GM19468 (cell line): ENCODE measurements around the gene DHX15.

Source experiments
- ATAC-seq: cut with Tn5 transposase; IDR thresholded peaks from one replicate; pipeline ENCODE4 v1.9.1; 2021; ENCODE audit warnings: mild to moderate bottlenecking, moderate library complexity, moderate number of reproducible peaks; ENCODE audit not compliant: unreplicated experiment; ENCODE audit errors: extremely low read depth

The DHX15 gene

DNA sequence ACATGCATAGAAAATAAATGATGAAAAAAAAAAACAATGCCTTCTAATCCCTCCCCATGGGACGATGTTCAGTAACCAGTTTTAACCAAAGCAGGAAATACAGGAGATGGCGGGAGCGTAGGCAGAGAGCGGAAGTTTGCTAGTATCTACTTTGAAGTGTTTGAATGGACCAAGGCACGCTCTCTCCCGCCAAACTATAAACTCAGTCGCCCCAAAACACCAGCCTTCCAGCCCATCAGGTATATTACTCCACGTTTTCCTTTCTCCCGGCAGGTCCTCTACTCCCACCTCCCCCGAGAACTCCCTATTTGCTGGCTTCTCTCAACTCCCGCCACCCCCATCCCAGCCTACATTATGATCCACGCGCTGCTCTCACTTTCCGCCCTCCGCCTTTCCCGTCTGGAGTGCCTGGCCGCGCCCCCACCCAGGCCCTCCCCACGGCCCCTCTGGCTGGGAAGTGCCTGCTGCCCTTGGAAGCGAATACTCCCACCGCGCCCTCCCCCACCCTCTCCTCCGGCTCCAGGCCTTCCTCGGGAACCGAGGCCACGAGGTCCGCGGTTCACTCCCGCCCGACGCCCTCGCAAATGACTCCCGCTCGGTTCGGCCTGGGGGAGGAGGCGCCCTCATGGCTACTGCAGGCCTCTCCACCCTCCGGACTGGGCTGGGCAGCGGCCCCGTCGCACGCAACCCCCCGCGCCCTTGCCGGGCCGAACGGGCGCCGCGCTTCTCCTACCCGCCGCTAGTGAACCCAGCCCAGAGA, 723 bp downstream of the DHX15 start:
- no peak for ATAC-seq

DNA sequence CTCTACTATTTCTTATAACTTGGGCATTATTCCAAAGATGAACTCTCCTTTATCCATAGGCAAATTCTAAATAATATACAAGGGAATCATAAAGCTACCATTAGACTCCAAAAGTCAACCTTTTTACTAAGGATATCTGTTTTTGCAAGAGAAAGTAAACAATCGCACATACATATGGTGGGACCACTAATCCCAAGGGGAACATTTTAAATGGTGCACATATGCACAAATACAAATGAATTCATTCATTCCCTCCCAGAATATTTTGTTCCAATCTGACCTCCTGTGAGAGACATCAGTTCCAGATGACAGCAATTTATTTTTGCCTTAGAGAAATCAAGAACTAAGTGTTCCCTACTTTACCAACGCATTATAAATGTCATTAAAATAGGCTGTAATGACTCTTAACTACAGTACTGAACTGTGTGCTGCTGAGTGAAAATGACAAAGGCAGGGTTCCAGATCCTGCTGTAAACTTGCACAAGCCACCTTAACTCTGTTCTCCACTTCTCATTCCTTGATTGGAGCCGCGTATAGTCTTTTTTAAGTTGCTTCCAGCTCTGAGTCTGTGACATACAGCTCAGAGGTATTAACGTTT, 2.0 kb downstream of the DHX15 start:
- no peak for ATAC-seq

DNA sequence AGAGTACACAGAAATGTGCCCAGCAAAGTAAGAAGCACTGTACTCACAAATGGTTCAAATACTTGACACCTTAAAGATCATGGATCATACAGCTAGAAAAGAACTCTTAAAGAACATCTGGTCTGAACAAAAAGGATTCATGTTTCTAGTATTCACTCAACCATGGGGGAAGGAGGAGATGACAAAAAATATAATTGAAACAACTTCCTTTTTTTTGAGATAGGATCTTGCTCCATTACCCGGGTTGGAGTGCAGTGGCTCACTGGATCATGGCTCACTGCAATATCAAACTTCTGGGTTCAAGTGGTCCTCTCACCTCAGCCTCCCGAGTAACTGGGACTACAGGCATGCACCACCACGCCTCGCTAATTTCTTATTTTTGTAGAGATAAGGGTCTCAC, 6.0 kb downstream of the DHX15 start:
- no peak for ATAC-seq

DNA sequence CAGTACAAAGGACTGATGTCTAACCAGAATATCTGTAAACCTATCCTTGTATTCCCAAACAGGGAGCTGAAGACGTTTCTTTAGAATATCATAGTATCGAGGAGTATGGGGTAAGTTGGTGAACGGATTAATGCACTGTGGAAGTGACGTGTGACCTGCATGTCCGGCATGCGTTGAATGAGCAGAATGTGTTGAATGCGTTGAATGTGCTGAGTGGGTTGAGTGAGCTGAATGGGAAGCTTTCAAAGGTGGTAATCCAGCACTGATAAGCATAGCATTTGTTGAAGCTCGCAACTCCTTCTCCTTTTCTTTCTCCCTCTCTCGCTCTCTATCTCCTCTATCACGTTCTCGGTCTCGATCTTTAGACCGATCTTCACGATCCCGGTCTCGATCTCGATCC, 8.1 kb downstream of the DHX15 start:
- ATAC-seq: no peak

DNA sequence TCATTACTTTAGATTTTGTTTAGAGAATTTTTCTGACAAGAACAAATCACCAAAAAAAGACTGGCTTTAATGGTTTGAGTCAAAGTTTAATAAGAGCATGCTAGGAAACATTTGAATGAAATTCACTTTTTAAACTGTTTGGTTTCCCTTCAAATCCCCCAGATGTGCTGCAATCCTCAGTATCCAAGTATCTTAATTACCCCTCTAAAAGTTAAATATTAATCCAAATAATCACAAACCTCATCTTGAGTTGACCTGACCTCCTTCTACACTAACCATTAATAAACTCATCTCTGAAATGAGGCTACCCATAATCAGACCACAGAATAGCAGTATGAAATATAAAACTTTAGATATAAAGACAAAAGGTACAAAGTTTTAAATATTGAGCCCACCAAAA, 10.1 kb downstream of the DHX15 start:
- no peak for ATAC-seq

DNA sequence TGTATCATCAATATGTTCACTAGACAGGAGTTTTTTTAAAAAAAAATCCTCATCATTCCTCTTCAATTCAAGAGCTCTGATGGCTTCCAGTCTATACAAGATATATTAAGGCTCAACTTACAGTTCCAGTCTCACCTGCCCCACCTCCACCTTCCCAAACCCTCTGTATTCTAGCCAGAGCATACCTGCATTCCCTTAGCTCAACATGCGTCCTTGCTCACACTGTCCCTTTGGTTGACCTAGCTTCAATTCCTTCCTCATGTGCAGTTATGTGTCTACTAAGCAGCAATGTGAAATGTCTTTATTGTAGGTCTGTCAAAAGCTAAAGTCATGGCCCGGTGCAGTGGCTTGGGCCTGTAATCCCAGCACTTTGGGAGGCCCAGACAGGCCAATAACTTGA, 10.8 kb downstream of the DHX15 start:
- no peak for ATAC-seq

DNA sequence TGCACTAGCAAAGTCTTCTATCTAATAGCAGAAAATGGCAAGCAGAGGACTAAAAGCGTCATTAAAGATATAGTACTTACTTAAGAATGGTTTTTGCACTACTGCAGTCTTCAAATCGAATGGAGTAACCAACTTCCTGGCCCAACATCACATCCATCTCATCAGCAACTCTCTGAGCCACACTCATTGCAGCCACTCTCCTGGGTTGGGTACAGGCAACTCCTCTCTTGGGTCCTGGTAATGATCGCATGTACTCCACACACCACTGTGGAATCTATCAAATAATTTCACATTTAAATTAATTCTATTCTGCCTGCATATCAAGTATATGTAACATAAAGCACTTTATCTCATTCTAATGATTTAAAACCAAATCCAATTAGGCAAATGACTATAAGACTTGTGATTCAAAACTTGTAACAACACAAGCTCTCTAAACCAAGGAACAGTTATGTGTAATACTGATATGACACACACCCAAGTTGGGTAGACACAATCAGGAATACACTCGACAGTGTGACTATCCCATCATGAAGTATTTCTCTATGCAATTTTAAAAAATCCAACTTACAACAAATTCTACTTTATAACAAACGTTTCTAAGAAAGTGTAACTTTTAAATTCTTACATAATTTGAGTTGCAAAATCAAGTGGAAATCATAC, 13.6 kb downstream of the DHX15 start:
- ATAC-seq: no peak

DNA sequence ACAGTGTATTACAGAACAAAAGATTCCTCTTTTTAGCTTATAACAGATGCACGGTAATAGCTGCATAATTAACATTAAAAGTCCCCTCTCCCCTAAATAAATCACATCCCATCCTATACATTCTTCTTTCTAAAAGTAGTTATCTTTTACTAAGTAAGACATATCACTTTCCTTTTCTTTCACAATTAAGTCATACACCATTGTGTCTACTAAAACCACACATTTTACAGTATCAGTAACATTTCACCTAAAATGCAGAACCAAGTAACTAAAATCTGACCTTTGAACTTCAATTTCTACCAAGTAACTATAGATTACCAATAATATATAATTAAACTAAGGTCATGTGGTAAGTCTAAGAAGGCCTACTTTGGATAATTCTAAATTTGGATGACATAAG, 14.2 kb downstream of the DHX15 start:
- ATAC-seq: no peak

DNA sequence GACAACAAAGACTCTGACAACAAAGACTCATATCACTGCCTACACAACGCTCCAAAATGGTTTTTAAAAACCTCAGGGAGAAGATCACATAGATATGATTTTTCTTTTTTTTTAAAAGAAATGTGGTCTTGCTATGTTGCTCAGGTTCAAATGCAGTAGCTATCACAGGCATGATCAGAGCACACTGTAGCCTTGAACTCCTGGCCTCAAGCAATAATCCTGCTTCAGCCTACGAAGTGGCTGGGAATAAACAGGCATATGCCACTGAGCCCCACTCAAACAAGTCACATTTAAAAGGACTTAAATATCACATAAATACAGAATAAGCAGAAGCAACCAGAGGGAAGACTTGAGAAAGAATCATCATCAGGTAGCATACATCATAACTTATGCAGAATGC, 14.7 kb downstream of the DHX15 start:
- ATAC-seq: no peak

DNA sequence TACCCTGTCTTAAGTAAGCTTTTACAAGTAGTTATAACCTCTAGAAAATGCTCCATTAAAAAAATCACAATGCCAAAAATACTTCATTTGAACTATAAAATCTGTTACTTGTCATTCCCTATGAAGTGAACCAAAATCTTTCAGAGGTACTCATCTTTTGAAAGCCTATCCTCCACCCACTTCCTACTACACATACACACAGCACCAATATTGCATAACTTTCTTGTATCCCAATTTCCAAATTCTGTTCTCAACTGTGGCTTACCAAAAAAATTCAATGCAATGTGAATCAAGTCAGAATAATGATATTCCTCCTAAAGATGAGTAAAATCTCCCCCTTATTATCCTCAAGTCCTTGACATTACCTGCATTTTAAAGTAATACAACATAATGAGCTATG, 15.9 kb downstream of the DHX15 start:
- ATAC-seq: no peak

DNA sequence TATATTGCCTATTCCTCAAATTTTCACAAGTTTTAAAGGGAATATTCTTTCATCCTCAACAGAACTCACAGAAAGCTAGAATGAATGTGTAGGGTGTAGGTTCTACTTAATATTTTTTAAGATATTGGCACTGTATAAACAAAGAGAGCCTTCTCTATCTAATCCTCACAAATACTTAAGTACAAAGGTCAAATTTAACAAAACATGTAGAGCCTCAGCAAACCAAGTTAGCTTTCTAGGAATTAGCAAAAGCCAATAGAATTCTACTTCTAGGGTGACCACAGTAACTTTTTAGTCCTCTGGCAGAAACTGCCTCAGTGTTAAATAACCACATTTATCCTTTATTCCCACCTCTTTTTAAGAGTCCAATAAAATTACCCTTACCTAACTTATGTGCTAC, 19.3 kb downstream of the DHX15 start:
- no peak for ATAC-seq

DNA sequence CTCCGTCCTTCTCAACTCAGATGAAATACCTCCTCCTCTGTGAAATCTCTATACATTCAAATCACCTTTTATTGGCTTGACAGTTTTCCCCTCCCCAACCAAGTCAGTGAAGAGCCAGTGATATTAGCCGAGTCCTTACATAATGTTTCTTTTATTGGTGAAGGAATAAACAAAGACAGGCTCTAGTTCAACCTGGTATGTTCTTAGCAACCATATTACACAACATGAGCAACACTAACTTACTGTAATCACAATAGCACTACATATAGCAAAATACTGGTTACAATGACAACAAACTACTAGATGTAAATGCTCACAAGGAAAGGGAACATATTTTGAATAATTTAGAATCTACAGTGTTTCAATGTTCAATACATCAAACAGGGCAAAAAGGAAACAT, 19.9 kb downstream of the DHX15 start:
- no peak for ATAC-seq

DNA sequence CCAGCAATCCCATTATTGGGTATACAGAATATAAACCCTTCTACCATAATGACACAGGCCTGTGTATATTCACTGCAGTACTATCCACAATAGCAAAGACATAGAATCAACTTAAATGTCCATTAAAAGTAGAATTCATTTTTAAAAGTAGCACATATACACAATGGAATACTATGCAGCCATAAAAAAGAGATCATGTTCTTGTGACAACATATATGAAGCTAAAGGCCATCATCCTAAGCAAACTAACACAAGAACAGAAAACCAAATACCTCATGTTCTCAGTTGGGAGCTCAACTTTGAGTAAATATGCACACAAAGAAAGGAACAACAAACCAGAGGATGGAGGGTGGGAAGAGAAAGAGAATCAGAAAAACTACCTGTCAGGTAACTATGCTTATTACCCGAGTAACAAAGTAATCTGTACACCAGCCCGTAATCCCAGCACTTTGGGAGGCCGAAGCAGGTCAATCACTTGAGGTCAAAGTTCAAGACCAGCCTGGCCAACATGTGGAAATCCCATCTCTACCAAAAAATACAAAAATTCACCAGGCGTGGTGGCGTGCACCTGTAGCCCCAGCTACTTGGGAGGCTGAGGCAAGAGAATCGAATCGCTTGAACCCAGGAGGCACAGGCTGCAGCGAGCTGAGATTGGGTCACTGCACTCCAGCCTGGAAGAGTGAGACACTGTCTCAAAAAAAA, 22.8 kb downstream of the DHX15 start:
- ATAC-seq: no peak

DNA sequence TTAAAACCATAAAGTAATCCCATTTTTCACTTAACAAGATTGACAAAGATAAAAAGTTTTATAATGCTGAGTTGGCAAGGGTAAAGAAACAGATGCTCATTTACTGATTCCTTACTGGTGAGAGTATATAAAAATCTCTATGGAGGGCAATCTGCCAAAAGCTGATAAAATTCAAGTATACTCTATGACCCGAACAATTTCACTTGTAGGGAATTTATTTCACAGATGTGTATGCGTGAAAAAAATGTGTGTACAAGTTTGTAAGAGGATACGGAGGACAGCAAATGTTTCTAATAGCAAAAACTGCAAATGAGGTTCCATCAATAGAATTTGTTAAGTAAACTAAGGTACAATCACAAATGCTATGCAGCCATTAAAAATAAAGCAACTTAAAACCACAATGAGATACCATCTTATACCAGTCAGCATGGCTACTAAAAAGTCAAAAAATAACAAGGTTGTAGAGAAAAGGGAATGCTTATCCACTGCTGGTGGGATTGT, 23.4 kb downstream of the DHX15 start:
- ATAC-seq: no peak

DNA sequence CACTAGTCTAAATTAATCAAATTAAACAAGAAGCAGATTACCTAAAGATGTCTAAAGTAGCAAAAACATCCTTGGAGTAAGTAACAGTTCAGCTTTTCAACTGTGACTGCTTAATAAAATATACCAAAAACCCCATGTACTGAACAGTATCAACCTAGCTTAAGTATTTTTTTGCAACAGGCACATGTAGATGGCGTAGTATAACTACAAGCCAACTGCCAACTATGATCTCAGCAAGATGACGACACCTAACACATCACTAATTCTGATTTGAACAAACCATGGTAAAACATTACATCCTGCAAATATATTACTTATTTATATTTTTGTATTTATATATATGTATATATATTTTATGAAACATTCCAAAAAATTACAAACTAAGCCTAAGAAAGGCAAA, 24.5 kb downstream of the DHX15 start:
- ATAC-seq: no peak

DNA sequence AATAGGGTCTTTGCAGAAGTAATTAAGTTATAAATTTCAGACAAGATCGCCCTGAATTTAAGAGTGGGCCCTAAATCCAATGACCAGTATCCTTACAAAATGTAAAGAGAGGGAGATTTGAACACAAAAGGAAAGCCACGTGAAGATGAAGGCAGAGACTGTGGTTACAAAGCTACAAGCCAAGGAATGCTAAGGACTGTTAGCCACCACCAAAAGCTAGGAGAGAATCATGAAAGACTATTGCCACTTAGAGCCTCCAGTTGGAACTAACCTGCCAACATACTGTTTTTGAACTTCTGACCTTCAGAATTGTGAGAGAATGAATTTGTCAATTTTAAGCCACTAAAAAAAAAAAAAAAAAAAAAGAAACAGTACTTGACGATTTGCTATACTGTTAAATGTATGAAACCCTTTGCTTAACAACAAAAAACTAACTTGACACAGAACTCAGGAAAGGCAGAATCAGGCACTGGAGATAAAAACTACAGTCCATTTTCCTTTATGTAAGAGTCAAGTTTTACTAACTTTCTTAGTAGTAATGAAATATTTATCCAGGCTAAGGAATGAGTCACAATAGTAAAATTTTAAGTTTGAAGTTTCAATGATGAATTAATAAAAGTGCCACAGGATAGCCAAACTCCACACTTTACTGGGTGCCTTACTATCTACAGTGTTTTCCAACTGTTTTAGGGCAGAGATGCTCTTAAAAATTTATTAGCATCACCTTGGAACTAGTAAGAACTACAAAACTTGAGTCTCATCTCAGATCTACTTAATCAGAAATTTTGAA, 25.1 kb downstream of the DHX15 start:
- ATAC-seq: no peak

DNA sequence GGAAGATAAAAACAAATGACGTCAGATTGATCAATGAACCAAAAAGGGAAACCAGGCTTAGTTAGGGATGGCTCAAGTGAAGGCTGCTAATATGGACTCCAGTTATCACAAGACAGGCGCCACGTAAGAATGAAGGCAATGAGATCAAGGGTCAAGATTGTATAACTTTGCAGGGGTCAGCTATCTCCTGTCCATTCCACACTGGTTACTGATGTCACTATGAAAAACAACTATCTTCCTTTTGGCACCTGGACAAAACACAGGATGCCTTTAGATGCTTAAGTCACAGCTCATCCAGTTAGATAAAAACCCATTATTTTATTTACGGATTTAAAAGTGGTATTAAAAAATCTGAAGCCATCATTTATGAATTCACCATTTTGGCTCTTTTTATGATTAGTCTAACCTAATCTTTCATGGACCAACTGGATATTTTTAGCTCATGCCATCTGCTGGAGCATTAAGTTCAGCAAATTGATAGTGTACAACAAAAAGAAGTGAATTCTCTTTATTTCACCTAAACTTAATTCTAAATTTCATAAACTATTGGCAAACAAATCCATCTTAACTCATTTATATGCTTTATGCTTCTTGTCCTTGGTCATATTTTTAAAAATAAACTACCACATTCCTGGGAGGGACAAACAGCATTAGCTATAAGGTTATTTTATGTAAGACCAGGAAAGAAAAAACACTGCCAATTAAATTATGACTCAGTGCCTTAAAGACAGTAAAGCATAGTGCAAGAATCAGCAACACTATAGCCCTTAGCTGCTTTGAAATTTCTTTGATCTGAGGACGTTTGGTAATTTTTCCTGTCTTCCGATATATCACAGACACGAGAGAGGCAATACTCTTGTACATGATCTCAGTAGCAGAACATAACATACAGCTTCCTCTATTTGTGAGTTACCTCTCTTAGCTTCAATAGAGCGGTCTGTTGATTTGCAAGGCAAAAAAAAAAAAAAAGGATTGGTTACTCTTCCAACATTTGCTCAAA, 27.0 kb downstream of the DHX15 start:
- ATAC-seq: no peak

DNA sequence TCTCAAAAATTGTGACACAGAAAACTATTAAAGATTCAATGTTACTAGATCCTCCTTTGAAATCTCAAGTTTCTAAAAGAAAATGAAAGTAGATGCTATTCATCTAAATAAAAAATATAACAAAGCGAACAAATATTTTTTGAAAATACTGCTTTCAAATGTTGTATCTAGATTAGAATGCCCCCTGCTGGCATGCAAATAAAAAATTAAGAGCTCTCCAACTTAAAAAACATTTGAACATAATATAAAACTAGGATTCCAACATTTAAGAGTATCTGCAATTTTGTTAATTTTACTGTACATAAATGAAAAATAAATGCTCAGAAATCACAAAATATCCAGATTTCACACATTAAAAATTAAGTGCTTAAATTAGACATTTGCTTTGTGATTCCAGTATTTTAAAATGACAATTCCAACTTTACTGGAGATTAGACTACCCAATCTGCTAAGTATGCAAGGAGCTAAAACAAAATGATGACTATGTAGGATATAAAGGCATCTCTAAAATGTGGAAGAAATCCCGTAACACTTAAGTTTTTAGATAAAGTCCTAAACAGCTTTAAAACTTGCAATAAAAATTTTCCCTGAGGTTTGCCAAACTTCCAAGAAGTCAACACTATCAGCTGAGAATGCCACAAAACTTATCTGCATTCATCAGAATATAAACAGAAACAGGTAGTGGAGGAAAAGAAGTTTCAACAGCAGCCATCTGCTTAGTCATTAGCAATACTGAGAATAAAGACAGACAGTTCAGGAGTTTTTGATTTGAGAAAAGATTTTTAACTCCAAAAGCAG, 32.7 kb downstream of the DHX15 start:
- no peak for ATAC-seq
